ENCODE results near the gene SYCP3. TPM values are rescaled to one million over a fixed set of nuclear protein-coding genes. Genes with fewer than 3 reads are reported as not detected.

The SYCP3 gene
- total RNA-seq, 1 donor from 2014 or later, result not detected

- Histone ChIP-seq H4K20me1 (ENCODE audit: insufficient read depth, low read length) (peaks cover 13% of the 10 kb centered on the region), H2AFZ (ENCODE audit: low read depth, low read length) (no peak overlapping the region), H3K27me3 (ENCODE audit: insufficient read depth, low read length) (no peaks in the 10 kb centered on the region), H3K79me2 (ENCODE audit: insufficient read depth, low read length) (peaks cover 35% of the 10 kb centered on the region), H3K4me2 (ENCODE audit: low read length) (peak overlapping the region; percentile 98), H3K9me3 (ENCODE audit: insufficient read depth, low read depth, low read length) (no peaks in the 10 kb centered on the region), H3K4me3 (ENCODE audit: insufficient read depth, low read depth, low read length) (peak overlapping the region; percentile 72), H3K4me1 (ENCODE audit: insufficient read depth, low read length) (peaks cover 6% of the 10 kb centered on the region), H3K36me3 (ENCODE audit: insufficient read depth, low read length) (no peaks in the 10 kb centered on the region), H3K27ac (ENCODE audit: low read depth, low read length) (no peak overlapping the region), H3K9ac (ENCODE audit: low read length) (peak overlapping the region; percentile 89)
- no peaks in the 10 kb centered on the region for H3K36me3 Mint-ChIP-seq (ENCODE audit: low read depth, unreplicated experiment)
- peak overlapping the region; percentile 79 for H3K27ac Mint-ChIP-seq (ENCODE audit: unreplicated experiment)
- peaks cover 4% of the 10 kb centered on the region for H3K4me1 Mint-ChIP-seq (ENCODE audit: low read depth, unreplicated experiment)
- H3K27me3 Mint-ChIP-seq (ENCODE audit: low read depth, unreplicated experiment), result peaks cover 4% of the 10 kb centered on the region
- no peaks in the 10 kb centered on the region for H3K9me3 Mint-ChIP-seq (ENCODE audit: unreplicated experiment)
- FAIRE-seq, result no peak
- H3K4me3 Mint-ChIP-seq (ENCODE audit: unreplicated experiment), result peak overlapping the region; percentile 91
- peak; percentile 10 for TF ChIP-seq CTCF (IDR thresholded peaks at IDR 0.05; ENCODE audit: insufficient read depth, low read depth, low read length)
- TF ChIP-seq EZH2 (IDR thresholded peaks at IDR 0.05; ENCODE audit: insufficient read depth, low read length), result no peak
- DNase-seq (ENCODE audit: low read depth), result peak; percentile 13
Measured at GRCh38 chr12:101698800-101699347, 40.4 kb downstream of the SYCP3 start.

- Mint-ChIP-seq H3K9me3 (ENCODE audit: unreplicated experiment) (no peaks in the 10 kb centered on the region), H3K27ac (ENCODE audit: unreplicated experiment) (peak overlapping the region; percentile 79)
- peak overlapping the region; percentile 39 for H3K27ac ChIP-seq (ENCODE audit: low read depth, low read length)
Measured at GRCh38 chr12:101697930-101698799, 41.1 kb downstream of the SYCP3 start.

More at GRCh38 chr12:101697930-101698799, 41.1 kb downstream of the SYCP3 start:
- H4K20me1 ChIP-seq (ENCODE audit: insufficient read depth, low read length), result peaks cover 8% of the 10 kb centered on the region
- H3K27me3 ChIP-seq (ENCODE audit: insufficient read depth, low read length), result no peaks in the 10 kb centered on the region
- peak overlapping the region; percentile 98 for H3K4me2 ChIP-seq (ENCODE audit: low read length)
- H3K36me3 ChIP-seq (ENCODE audit: insufficient read depth, low read length), result no peaks in the 10 kb centered on the region
- peaks cover 4% of the 10 kb centered on the region for H3K27me3 Mint-ChIP-seq (ENCODE audit: low read depth, unreplicated experiment)
- DNase-seq (ENCODE audit: low read depth) (peak; percentile 26), FAIRE-seq (no peak)
- H3K4me3 Mint-ChIP-seq (ENCODE audit: unreplicated experiment), result peak overlapping the region; percentile 91
- peaks cover 4% of the 10 kb centered on the region for H3K4me1 Mint-ChIP-seq (ENCODE audit: low read depth, unreplicated experiment)
- peaks cover 6% of the 10 kb centered on the region for H3K4me1 ChIP-seq (ENCODE audit: insufficient read depth, low read length)
- peaks cover 30% of the 10 kb centered on the region for H3K79me2 ChIP-seq (ENCODE audit: insufficient read depth, low read length)
- H3K9ac ChIP-seq (ENCODE audit: low read length), result peak overlapping the region; percentile 89
- TF ChIP-seq EZH2 (IDR thresholded peaks at IDR 0.05; ENCODE audit: insufficient read depth, low read length) (no peak), CTCF (IDR thresholded peaks at IDR 0.05; ENCODE audit: insufficient read depth, low read depth, low read length) (no peak)
- H3K36me3 Mint-ChIP-seq (ENCODE audit: low read depth, unreplicated experiment), result no peaks in the 10 kb centered on the region
- peak overlapping the region; percentile 94 for H2AFZ ChIP-seq (ENCODE audit: low read depth, low read length)
- H3K9me3 ChIP-seq (ENCODE audit: insufficient read depth, low read depth, low read length), result no peaks in the 10 kb centered on the region
- peak overlapping the region; percentile 72 for H3K4me3 ChIP-seq (ENCODE audit: insufficient read depth, low read depth, low read length)

Data from astrocyte (in vitro differentiated cells and primary cell).